Measurements from ENCODE around the gene INPP5D.
"Not testable (repeated sequence)": the region's sequence is repeated elsewhere in the genome, so short reads cannot be mapped to it uniquely, and the experiment has no call there.

INPP5D gene

DNA sequence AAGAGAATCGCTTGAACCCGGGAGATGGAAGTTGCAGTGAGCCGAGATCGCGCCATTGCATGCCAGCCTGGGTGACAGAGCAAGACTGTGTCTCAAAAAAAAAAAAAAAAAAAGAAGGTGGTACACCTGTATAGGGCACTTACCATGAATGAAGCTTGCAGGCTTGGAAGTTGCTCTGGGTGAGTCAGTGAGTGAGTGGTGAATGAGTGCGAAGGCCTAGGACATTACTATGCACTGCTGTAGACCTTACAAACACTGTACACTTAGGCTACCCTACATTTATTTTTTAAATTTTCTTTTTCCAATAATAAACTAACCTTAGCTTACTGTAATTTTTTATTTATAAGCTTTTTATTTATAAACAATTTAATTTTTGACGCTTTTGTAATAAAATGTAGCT is 113.0 kb downstream of the INPP5D start:
- no peak for DNase-seq (ENCODE audit: low read depth in 2 of 2)

DNA sequence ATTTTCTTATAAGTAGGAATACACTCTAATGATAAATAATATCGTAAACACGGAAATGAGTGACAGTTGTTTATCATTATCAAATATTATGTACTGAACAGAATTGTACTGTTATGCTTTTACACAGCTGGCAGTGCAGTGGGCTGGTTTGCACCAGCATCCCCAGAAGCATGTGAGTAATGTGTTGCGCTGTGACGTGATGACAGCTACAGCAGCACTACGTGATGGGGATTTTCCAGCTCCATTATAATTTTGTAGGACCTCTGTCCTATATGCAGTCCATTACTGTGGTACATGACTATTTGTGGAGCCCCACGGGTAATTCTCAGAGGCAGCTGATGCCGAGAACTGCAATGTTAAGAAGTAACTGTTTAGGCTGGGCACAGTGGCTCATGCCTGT is 114.0 kb downstream of the INPP5D start:
- DNase-seq (ENCODE audit: low read depth in 2 of 2) = no peak

DNA sequence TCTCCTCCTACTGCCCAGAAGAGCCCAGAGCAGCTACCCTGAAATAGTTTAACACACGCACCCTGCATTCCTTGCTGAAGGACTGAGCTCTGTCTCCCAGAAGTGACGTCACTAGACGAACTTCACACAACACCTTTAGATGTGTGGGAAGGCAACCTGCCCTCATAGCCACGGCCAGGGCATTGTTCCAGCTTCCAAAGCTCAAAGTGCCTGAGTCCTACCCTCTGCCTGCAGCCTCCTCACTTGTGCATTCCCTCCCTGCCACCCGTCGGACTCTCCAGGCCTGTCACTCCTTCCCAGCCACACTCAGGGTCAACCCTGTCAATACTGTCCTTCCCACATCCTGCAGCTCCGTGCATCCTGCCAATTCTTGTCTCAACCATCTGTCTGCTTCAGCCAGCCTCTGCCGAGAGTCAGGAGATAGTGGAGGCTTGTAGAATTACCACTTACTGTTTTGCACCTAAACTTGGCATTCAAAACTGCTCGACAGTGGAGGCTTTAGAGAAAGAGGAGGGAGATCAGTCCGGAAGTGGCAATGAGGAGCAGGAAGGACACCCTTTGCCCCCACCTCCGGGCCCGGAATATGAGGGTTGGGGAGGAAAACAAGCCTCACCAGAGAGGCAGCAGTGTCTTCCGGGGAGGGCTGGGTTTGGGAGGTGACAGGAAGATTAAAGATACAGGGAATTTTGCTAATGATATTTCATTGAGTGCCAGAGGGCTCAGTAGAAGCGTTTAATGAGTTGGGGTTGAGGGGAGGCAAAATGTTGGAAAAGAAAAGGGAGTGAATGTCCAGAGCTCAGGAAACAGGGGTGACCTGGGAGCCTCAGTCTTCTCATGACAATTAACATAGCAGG is 119.1 kb downstream of the INPP5D start:
- no peak for DNase-seq (ENCODE audit: low read depth in 2 of 2)

DNA sequence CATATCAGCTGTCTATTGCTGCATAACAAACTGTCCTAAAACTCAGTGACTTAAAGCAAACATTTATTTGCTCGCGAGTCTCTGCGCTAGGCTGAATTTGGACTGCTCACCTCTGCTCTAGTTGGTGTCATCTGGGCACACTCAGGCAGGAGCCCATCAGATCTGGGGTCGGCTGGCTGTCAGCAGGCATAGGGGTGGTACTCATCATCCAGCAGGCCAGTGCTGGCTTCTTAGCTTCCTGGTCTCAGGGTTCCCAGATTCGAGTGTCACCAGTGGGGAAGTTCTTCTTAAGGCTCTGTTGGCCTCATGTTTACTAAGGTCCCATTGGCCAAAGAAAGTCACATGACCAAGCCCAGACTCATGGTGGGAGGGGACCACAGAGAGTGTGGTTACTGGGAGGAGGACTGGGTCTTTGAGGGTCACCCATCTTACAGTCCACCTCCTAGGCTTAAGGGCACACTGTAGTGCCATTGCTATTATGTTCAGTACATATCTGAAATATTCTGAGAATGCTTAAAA is 119.8 kb downstream of the INPP5D start:
- no peak for DNase-seq (ENCODE audit: low read depth in 2 of 2)

DNA sequence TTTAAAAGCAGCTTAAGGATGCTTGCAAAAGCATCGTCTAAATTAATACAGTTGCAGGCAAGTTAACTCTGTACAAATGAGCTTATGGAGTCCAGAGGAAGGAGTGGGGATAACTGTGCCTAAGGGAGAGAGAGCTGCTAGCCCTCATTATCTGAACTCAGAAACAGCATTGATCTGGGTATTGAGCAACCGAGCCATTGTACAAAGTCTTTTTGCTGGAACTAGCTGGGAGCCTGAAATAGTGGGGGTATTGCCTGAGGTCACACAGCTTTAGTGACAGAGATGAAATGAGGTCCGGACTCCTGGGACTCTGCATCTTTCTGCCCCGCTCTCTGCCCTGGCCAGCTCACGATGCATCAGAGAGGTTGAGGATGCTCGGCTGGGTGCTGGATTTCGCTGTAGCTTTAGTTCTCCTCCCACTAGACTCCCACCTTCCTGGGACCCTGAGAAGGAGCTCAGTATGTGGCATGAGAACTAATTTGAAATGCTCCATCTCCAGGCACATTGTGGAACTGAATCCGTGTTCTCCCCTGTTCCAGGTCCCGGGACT is 123.8 kb downstream of the INPP5D start:
- DNase-seq (ENCODE audit: low read depth in 2 of 2) = no peak

DNA sequence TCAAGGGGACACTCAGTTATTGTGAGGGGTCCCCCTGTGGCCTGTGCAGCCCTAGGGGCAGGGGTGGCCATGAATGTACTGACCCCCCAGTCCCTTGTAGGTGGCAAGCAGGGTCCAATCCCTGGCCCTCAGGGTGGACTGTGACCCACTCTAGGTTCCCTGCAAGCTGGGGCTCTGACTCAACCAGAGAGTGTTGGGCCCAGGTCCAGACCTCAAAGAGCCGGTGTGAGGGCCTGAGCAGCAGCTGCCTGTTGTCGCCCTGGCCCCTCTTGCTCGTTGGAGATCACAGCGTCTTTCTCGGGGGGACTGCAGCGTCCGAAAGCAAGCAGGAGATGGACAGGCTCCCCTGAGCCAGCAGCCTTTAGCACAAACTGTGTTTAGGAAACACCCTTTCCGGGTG is 124.5 kb downstream of the INPP5D start:
- no peak for DNase-seq (ENCODE audit: low read depth in 2 of 2)

DNA sequence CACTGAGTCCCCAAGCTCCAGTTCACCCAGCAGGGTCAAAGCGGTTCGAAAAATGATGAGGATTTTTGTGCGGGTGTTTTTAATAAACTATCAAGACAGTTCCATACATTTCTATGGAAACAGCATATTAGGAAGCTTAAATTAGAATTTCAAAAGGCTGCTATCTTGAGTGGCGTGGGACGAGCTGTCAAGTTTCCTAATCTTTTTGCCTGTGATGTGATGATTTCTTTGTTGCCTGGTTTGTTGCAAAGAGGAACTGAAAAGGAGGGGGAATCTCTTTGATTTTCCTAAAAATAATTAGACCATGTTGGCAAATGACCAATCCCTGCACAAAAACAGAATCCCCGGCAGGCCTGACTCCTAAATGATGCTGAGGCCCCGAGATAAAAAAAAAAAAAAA is 125.2 kb downstream of the INPP5D start:
- DNase-seq (ENCODE audit: low read depth in 2 of 2) = no peak

DNA sequence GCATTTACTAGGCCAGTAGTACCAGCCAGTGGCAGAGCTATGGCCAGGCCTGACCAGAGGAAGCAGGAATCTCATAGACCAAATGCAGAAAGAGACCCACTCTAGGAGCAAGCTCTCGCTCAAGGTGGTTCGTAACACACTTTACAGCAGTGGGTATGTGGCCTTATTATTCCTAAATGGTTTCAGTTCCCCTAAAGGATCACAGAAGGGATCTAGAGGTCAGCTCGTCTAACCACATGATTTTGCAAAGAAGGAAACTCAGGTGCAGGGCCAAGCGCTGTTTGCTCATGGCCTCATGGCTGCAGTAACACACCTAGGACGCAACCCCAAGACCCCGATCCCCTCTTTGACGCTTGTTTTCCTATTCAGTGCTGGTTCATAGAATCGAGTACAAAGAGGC is 125.8 kb downstream of the INPP5D start:
- no peak for DNase-seq (ENCODE audit: low read depth in 2 of 2)

DNA sequence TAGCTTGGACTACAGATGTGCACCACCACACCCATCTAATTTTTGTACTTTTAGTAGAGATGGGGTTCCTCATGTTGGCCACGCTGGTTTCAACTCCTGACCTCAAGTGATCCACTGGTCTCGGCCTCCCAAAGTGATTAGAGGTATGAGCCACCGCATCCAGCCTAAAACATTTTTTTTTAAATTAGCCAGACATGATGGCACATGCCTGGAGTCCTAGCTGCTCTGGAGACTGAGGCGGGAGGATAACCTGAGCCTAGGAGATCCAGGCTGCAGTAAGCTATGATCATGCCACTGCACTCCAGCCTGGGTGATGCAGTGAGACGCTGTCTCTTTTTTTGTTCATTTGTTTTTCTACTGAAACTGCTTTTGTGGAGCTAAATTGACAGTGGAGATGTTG is 126.7 kb downstream of the INPP5D start:
- no peak for DNase-seq (ENCODE audit: low read depth in 2 of 2)

DNA sequence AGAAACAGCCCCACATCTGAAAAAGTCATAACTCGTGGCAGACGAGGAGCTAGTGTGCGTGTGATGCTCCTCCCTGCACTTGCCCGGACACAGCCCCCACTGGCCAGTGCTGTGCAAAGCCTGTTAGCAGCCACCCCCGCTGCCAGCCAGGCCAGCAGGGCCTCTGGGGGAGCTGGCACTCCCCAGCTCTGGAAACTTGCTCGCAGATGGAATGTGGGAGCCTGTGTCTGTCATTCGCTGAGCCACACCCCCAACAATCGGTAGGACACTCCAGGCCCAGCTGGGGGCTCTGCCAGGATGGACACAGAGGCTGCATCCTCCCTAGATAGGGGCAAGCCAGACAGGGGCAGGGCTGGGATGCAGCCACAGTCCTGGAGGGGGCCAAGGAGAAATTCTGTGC is 128.9 kb downstream of the INPP5D start:
- no peak for DNase-seq (ENCODE audit: low read depth in 2 of 2)

DNA sequence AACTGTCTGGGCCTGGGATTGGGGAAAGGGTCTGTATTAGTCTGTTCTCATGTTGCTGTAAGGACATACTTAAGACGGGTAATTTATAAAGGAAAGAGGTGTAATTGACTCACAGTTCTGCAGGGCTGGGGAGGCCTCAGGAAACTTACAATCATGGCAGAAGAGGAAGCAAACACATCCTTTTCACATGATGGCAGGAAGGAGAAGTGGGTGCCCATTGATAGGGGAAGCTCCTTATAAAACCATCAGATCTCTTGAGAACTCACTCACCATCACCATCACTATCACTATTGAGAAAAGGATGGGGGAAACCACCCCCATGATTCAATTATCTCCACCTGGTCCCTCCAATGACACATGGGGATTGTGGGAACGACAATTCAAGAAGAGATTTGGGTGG is 130.9 kb downstream of the INPP5D start:
- DNase-seq (ENCODE audit: low read depth in 2 of 2) = not testable (repeated sequence)

DNA sequence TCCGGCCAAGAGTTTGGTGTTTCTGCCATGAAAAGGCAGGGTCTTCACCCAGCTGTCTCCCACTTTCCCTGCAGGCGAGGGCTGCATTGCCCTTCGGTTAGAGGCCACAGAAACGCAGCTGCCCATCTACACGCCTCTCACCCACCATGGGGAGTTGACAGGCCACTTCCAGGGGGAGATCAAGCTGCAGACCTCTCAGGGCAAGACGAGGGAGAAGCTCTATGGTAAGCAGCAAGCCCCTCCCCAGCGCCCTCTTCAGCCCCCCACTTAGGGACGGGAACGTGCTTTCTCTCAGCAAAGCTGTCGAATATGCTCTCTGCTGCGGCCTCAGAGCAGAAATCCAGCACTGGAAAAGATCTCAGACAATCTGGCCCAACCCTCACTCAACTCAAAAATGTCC is 133.6 kb downstream of the INPP5D start:
- no peak for DNase-seq (ENCODE audit: low read depth in 2 of 2)

DNA sequence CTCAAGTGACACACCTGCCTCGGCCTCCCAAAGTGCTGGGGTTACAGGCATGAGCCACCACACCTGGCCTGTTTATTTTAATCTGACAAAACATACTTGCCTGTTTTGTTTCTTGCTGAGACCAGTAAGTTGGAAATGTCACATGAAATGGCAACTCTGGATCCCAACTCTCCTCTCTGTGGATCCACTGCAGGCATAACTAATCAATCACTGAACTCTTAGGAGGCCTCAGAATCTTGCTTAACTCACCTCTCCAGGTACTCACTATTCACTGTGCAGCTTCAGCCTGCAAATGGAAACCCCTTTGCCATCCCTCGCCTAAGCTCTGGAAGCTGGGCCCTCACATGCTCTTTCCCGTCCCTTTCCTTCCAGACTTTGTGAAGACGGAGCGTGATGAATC is 134.9 kb downstream of the INPP5D start:
- DNase-seq (ENCODE audit: low read depth in 2 of 2) = no peak

DNA sequence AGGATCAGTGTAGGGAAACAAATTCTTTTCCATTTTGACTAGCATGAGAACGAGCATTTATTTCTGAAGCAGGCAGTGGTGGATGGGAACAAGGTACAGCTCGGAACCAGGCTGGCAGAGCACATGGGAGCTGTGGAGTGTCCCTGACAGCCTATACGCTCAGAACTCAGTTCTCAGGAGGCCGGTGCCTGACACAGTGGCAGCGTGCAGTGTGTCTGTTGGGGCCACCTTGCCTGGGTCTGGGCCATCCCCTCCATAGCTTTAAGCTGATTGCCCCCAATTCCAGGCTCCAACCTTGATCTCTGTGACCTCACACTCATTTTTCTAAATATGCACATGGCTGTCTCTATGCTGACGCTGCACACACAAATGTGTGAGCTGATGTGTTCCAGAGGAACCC is 136.9 kb downstream of the INPP5D start:
- DNase-seq (ENCODE audit: low read depth in 2 of 2) = no peak

DNA sequence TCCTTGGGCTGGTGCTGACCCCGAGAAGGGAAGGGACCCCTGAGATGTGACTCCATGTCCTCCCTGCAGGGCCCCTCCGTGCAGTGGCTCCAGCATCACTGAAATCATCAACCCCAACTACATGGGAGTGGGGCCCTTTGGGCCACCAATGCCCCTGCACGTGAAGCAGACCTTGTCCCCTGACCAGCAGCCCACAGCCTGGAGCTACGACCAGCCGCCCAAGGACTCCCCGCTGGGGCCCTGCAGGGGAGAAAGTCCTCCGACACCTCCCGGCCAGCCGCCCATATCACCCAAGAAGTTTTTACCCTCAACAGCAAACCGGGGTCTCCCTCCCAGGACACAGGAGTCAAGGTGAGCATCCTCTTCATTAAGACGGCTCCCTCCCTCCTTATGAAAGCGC is 137.9 kb downstream of the INPP5D start:
- no peak for DNase-seq (ENCODE audit: low read depth in 2 of 2)

DNA sequence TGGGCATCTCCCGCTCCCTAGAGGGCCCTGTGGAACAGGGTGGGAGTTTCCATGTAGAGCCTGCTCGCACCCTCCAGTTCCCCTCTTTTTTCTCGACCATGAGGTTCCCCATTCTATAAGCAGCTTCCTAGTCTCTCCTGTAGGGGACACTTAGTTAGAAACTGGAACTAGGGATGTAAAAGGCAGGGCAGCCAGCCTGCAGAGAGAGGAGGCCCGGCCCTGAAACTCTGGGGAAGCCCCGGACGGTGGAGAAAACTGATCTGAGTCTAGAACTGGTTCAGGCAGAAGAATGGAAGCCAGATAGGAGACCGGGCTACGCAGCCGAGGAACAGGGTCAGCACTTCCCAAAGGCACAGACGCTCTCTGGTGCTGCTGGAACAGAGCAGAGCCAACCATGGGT is 139.7 kb downstream of the INPP5D start:
- no peak for DNase-seq (ENCODE audit: low read depth in 2 of 2)

DNA sequence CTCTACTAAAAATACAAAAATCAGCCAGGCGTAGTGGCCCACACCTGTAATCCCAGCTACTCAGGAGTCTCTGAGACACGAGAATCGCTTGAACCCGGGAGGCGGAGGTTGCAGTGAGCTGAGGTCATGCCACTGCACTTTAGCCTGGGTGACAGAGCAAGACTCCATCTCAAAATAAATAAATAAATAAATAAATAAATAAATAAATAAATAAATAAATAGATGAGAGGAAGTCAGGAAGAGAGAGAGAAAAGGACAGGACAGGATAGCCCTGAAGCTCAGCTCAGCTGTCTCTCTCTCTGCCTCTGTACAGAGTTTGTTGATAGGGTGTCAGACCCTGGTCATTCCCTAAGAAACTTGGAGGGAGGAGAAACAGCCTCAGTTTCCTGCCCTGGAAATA is 140.6 kb downstream of the INPP5D start:
- not testable (repeated sequence) for DNase-seq (ENCODE audit: low read depth in 2 of 2)

DNA sequence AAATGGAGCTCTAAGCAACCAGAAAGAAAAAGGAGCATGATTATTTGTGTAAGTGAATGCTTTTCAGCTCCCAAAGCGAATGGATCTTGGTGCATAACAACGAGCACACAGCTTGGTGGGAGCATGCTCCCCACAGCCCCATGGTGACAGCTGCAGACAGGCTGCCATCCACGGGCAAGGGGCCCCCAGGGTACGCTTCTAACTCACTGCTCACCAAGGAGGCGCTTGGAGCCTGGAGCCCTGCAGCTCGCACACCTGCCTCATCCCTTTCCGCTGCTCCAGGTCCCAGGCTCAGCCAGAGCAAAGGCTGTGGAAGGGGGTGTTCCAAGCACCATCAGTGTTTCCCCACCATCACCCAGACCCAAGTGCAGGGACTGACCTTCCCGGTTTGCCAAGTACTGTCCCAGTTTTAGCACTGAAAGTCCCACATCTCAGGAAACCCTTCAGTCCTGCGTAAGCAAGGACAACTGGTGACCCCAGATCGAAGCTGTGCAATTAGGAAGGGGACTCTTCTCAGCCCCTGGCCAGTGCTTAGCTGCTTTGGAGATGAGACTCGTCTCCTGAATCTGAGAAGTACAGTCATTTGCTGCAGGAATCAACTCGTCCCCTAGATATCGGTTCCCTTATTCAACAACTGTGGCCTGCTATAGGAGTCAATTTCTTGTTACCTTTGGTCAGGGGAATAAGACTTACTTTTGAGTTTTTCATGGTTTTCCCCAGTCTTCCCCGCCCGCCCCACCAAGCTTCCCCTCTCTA is 141.3 kb downstream of the INPP5D start:
- DNase-seq (ENCODE audit: low read depth in 2 of 2) = no peak

DNA sequence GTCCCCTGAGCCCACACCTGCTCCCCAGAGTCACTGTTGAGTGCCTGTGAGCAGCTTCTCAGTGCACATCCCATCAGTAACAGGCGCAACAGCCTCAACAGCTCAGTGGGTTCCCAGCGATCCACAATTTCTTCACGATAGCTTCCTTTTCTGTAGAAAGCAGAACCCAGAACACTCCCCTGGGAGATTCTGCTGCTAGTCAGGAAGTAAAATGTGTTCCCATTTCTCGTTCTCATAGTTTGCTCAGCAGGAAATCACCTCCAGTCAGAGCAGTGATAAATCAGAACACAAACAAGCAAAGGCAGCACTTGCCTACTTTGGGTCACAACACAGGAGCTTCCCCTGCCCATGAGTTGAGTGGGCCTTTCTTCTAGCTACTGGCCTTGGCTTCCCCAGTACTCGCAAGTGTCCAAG is 142.4 kb downstream of the INPP5D start:
- no peak for DNase-seq (ENCODE audit: low read depth in 2 of 2)

DNA sequence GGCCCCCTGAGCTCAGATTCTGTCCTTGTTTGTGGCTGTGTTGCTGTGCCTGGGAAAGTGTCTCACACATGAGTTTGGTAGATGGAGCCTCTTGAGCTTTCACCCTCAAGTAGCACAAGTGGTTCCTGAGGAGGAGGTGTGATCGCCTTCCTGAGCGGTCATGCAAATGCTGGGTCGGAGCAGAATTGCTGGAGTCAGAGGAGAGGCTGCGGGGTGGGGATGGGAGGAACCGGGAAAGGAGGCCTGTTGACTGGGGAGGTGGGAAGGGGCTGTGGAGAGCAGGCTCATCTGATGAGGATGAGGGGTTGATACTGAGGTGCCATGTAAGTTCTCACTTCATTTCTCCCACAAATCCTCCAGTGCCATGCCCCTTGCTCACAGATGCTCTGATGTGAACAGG is 142.9 kb downstream of the INPP5D start:
- DNase-seq (ENCODE audit: low read depth in 2 of 2) = no peak

DNA sequence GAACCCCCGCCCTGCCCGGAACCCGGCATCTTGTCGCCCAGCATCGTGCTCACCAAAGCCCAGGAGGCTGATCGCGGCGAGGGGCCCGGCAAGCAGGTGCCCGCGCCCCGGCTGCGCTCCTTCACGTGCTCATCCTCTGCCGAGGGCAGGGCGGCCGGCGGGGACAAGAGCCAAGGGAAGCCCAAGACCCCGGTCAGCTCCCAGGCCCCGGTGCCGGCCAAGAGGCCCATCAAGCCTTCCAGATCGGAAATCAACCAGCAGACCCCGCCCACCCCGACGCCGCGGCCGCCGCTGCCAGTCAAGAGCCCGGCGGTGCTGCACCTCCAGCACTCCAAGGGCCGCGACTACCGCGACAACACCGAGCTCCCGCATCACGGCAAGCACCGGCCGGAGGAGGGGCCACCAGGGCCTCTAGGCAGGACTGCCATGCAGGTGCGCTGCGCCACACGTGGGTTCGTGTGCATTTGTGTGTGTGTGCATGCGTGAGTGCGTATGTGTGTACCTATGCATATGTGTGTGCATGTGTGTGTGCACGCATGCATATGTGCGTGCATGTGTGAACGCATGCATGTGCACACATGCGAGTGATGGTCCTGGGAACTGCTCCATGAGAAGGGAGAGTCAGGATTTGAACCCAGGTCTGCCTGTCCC is 144.3 kb downstream of the INPP5D start:
- DNase-seq (ENCODE audit: low read depth in 2 of 2) = no peak

Data from stimulated activated CD4-positive, alpha-beta T cell treated with anti-CD3 and anti-CD28 coated beads, Interleukin-12 subunit alpha, Interleukin-12 subunit beta, amount 100 ng/mL, for 24 hours (primary cell).